GM19193 (cell line): ENCODE measurements around the gene CHRDL2.

Experiments used
- POLR2A ChIP-seq: IDR thresholded peaks from 4 replicates; pipeline ENCODE4 v1.6.1; 2011; ENCODE audit not compliant: insufficient read depth, insufficient read length; ENCODE audit errors: extremely low read depth

Gene CHRDL2

GRCh38 chr11:74729397-74729796, 1.8 kb downstream of the CHRDL2 start:
- TF ChIP-seq POLR2A: no peak

GRCh38 chr11:74726547-74727182, 4.6 kb downstream of the CHRDL2 start:
- no peak for TF ChIP-seq POLR2A

- TF ChIP-seq POLR2A: no peak
These were observed 5.5 kb downstream of the CHRDL2 start for GRCh38 chr11:74725701-74726100.

- no peak for TF ChIP-seq POLR2A
These were observed 7.7 kb downstream of the CHRDL2 start for GRCh38 chr11:74723511-74723910.

- no peak for TF ChIP-seq POLR2A
These were observed 9.8 kb downstream of the CHRDL2 start for GRCh38 chr11:74721479-74721835.

- no peak for TF ChIP-seq POLR2A
These were observed 10.4 kb downstream of the CHRDL2 start for GRCh38 chr11:74720596-74721478.

- TF ChIP-seq POLR2A: no peak
These were observed 12.2 kb downstream of the CHRDL2 start for GRCh38 chr11:74719011-74719410.

GRCh38 chr11:74717221-74717969, 13.8 kb downstream of the CHRDL2 start:
- TF ChIP-seq POLR2A: no peak

- TF ChIP-seq POLR2A: no peak
These were observed 16.3 kb downstream of the CHRDL2 start for GRCh38 chr11:74714904-74715303.

GRCh38 chr11:74713686-74714085, 17.5 kb downstream of the CHRDL2 start:
- no peak for TF ChIP-seq POLR2A

- no peak for TF ChIP-seq POLR2A
These were observed 20.8 kb downstream of the CHRDL2 start for GRCh38 chr11:74710281-74710938.

GRCh38 chr11:74709175-74709574, 22.1 kb downstream of the CHRDL2 start:
- no peak for TF ChIP-seq POLR2A

GRCh38 chr11:74707602-74708510, 23.4 kb downstream of the CHRDL2 start:
- TF ChIP-seq POLR2A: no peak

- no peak for TF ChIP-seq POLR2A
These were observed 24.0 kb downstream of the CHRDL2 start for GRCh38 chr11:74707182-74707581.
